ENCODE results near the gene CCDC159.

Gene CCDC159

GRCh38 chr19:11346104-11346940 is at the start of gene CCDC159, which contains the start of gene TMEM205 (continued):
- TF ChIP-seq ZNF311 (tag by site-specific recombination; IDR thresholded peaks at IDR 0.05; ENCODE audit: borderline replicate concordance) (no peak), ZNF148 (tag by site-specific recombination; IDR thresholded peaks at IDR 0.05; ENCODE audit: borderline replicate concordance) (no peak), ZNF658 (tag by site-specific recombination; IDR thresholded peaks at IDR 0.05) (no peak), SCRT1 (tag by site-specific recombination; IDR thresholded peaks at IDR 0.05; ENCODE audit: borderline replicate concordance) (peak; percentile 90), OSR2 (tag by site-specific recombination; IDR thresholded peaks at IDR 0.05) (peak; percentile 77), YY1 (tag by site-specific recombination; IDR thresholded peaks at IDR 0.05) (no peak), ZNF37A (tag by site-specific recombination; IDR thresholded peaks at IDR 0.05) (no peak), ZNF221 (tag by site-specific recombination; IDR thresholded peaks at IDR 0.05; ENCODE audit: borderline replicate concordance) (no peak), ZNF324 (tag by site-specific recombination; IDR thresholded peaks at IDR 0.05) (no peak), SETDB1 (IDR thresholded peaks at IDR 0.05; ENCODE audit: insufficient read length, low read length) (no peak), ZSCAN4 (tag by site-specific recombination; IDR thresholded peaks at IDR 0.05) (no peak), ZNF529 (tag by site-specific recombination; IDR thresholded peaks at IDR 0.05; ENCODE audit: insufficient replicate concordance) (no peak), ZBTB11 (tag by site-specific recombination; conservative IDR thresholded peaks at IDR 0.05; ENCODE audit: low read depth) (0 out of 2 replicates have a peak, but pooled peaks have one; percentile 47), GLI4 (tag by site-specific recombination; IDR thresholded peaks at IDR 0.05) (no peak), ZNF391 (tag by site-specific recombination; IDR thresholded peaks at IDR 0.05; ENCODE audit: borderline replicate concordance, low read depth) (no peak), EGR2 (tag by site-specific recombination; IDR thresholded peaks at IDR 0.05; ENCODE audit: low read depth) (no peak), SP2 (tag by site-specific recombination; IDR thresholded peaks at IDR 0.05) (peak; percentile 98), ZNF223 (tag by site-specific recombination; IDR thresholded peaks at IDR 0.05) (no peak), ZFP3 (tag by site-specific recombination; IDR thresholded peaks at IDR 0.05; ENCODE audit: low read depth) (no peak), ZNF423 (tag by site-specific recombination; IDR thresholded peaks at IDR 0.05) (no peak), ZNF510 (tag by site-specific recombination; IDR thresholded peaks at IDR 0.05; ENCODE audit: insufficient replicate concordance) (no peak), ZNF174 (tag by site-specific recombination; IDR thresholded peaks at IDR 0.05) (no peak), ZNF121 (tag by site-specific recombination; IDR thresholded peaks at IDR 0.05) (no peak), ZSCAN30 (tag by site-specific recombination; IDR thresholded peaks at IDR 0.05) (0 out of 2 replicates have a peak, but pooled peaks have one; percentile 27), GLI2 (tag by site-specific recombination; IDR thresholded peaks at IDR 0.05; ENCODE audit: borderline replicate concordance, low read depth) (no peak)
- TF ChIP-seq, protein P1, sequence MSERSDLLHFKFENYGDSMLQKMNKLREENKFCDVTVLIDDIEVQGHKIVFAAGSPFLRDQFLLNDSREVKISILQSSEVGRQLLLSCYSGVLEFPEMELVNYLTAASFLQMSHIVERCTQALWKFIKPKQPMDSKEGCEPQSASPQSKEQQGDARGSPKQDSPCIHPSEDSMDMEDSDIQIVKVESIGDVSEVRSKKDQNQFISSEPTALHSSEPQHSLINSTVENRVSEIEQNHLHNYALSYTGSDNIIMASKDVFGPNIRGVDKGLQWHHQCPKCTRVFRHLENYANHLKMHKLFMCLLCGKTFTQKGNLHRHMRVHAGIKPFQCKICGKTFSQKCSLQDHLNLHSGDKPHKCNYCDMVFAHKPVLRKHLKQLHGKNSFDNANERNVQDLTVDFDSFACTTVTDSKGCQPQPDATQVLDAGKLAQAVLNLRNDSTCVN (tag by site-specific recombination; optimal IDR thresholded peaks at IDR 0.05), result no peak
- TF ChIP-seq, protein P2, sequence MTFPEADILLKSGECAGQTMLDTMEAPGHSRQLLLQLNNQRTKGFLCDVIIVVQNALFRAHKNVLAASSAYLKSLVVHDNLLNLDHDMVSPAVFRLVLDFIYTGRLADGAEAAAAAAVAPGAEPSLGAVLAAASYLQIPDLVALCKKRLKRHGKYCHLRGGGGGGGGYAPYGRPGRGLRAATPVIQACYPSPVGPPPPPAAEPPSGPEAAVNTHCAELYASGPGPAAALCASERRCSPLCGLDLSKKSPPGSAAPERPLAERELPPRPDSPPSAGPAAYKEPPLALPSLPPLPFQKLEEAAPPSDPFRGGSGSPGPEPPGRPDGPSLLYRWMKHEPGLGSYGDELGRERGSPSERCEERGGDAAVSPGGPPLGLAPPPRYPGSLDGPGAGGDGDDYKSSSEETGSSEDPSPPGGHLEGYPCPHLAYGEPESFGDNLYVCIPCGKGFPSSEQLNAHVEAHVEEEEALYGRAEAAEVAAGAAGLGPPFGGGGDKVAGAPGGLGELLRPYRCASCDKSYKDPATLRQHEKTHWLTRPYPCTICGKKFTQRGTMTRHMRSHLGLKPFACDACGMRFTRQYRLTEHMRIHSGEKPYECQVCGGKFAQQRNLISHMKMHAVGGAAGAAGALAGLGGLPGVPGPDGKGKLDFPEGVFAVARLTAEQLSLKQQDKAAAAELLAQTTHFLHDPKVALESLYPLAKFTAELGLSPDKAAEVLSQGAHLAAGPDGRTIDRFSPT (tag by site-specific recombination; IDR thresholded peaks at IDR 0.05), result no peak
- TF ChIP-seq, protein P3, sequence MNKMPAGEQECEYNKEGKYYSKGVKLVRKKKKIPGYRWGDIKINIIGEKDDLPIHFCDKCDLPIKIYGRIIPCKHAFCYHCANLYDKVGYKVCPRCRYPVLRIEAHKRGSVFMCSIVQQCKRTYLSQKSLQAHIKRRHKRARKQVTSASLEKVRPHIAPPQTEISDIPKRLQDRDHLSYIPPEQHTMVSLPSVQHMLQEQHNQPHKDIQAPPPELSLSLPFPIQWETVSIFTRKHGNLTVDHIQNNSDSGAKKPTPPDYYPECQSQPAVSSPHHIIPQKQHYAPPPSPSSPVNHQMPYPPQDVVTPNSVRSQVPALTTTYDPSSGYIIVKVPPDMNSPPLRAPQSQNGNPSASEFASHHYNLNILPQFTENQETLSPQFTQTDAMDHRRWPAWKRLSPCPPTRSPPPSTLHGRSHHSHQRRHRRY (tag by site-specific recombination; IDR thresholded peaks at IDR 0.05), result no peak
